Effector CD8-positive, alpha-beta T cell (primary cell): ENCODE data around the gene PTP4A1.

ENCODE experiments used
- DNase-seq: peaks from one replicate; lab custom pipeline; 2025; lab: John Stamatoyannopoulos, UW

Gene PTP4A1

DNA sequence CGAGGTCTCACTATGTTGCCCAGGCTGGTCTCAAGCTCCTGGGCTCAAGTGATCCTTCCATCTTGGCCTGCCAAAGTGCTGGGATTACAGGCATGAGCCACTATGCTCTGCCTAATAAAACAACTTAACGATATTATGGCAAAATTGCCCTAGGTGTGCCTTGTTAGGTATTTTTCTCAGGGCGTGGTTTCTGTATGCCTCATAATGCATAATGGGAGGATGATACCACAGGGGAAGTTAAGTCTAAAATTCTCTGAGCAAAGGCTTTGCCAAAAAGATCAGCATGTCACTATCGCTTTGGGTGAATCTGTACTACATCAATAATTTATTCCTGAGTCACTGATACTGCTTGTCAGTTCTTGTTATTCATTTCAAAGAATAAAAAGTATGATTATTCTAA, 15.9 kb upstream of the PTP4A1 start:
- DNase-seq: no peak

DNA sequence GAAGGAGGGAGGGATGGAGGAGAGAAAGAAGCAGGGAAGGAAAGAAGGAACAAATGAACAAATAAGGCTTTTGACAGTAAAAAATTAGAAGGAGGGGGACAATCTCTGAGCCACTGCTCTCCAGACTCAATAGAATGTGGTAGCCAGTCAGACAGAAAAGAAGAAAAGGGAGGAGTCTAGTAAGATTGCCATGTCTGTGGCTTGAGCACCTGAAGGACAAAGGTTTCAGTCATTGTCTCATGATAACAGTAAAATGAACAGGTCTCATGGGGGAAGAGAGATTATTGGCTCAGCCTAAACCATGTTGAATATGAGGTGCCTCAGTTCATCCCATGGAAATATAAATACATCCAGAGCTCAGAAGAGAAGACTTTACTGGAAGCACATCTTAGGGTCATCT, 14.0 kb upstream of the PTP4A1 start:
- DNase-seq: no peak

DNA sequence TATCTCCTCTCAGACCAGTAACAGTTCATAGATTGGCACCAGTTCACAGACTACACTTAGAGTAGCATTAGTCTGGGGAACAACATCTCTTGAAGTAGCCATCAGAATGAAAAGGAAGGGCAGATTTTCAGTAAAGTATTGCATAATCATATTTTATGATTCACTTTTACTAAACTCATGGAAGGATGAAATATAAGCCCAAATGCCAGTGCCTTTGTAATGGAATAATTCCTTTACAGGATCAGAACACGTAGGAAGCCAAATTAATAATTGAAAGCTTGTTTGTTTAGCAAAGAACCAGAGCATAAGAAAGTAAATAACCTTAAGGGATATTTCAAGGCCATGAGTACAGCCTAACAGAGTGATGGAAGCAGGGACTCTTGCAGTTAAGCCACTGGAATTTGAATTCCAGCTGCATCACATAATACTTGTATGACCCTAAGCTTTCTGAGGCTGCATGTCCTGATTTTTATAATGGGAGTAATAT, 11.4 kb upstream of the PTP4A1 start:
- no peak for DNase-seq

DNA sequence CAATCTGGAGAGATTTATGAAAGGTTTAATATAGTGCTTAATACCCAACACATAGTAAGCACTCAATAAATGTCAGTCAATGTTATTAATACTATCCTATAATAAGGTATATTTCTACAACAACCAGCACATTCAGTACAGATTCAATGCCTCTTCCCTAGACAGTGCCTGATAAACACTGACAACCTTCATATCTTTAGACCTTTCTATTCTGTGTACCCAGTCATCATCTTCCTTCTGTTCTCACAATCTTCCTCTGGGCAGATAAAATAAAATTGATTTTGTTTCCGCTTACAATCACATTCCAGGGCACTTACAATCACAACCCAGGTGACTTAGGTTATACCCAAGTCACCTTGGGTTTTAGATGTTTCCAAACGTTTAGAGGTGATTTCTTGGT, 11.0 kb upstream of the PTP4A1 start:
- no peak for DNase-seq

DNA sequence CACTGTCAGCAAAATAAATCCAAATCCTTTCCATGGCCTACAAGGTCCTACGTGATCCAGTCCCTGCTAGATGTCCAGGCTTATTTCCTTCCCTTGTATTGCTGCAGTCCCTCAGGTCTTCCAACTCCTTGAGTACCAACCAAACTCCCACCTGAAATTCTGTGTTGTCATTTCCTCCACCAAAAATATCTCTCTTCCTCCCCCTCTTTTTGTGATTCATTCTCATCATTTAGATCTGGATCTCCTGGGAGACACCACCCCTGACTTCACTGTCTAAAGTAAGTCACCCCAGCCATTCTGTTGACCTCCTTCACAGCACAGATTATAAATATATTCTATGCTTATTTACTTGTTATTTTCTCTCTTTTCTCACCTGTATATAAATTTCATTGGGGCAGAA, 9.0 kb upstream of the PTP4A1 start:
- DNase-seq: no peak

DNA sequence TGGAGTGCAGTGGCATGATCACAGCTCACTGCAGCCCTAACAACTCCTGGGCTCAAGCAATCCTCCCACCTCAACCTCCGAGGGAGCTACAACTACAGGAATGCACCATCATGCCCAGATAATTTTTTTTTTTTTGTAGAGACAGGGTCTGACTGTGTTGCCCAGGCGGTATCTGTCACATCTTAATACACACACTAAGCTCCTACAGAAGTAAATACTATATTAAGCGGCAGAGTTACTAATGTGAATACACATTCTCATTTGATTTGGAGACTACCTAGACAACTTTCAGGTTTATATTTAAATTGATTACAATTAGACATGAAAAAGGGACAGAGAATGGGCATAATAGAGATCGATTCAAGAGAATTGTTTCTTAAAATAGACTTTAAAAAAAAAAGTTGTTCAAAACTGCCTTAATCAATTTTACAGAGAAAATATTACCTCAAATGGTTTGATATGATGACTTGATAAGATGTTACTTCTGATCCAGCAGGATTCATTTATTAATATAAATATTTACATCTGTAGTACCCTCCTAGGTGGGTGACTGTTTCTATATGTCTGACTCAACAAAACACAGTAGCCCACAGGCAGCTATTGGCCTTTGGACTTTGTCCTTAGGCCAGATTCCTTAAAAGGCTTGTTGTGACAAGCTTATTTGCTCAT, 7.1 kb upstream of the PTP4A1 start:
- DNase-seq: no peak

DNA sequence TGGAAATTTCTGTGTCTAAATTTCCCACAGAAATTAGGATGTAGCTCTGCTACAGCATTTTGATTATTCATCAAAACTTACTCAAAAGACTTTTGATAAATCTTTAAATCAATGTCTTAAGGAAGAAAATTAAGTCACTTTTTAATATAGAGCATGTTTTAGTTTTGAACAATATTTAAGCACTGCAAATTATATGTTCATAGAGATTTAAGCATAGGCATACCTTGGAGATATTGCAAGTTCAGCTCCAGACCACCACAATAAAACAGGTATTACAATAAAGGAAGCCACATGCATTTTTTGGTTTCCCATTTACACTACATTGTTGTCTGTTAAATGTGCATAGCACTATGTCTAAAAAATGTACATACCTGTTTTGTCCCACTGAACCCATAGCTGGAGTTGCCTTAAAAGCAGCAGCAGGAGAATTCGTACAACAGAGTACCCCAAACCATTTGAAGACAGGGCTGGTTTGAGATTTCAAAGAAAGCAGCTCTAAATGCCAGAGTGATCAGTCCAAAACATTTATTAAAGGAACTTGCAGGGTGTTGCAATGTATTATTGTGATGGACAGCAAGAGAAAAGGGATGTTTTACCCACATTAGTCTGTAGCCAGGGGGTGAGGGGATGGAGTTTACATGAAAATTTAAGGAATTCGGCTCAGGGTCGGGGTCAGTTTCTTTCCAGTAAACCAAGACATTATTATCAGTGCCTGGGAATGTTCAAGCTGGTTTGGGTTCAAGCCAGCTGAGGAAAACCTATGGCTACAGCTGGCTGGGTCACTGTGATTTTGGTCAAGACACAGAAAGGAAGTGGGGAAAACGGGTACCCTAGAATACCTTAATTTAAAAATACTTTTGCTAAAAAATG, 6.3 kb upstream of the PTP4A1 start:
- no peak for DNase-seq

DNA sequence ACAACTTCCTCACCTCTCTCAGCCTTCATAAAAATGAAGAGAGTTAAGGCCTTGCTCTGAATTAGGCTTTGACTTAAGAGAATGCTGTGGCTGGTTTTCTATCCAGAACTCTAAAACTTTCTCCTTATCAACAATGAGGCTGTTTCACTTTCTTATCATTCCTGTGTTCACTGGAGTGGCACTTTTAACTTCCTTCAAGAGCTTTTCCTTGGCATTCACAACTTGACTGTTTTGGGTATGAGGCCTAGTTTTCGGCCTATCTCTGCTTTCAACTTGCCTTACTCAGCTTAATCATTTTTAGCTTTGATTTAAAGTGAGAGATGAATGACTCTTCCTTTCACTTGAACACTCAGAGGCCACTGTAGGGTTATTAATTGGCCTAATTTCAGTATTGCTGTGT, 4.3 kb upstream of the PTP4A1 start:
- no peak for DNase-seq

DNA sequence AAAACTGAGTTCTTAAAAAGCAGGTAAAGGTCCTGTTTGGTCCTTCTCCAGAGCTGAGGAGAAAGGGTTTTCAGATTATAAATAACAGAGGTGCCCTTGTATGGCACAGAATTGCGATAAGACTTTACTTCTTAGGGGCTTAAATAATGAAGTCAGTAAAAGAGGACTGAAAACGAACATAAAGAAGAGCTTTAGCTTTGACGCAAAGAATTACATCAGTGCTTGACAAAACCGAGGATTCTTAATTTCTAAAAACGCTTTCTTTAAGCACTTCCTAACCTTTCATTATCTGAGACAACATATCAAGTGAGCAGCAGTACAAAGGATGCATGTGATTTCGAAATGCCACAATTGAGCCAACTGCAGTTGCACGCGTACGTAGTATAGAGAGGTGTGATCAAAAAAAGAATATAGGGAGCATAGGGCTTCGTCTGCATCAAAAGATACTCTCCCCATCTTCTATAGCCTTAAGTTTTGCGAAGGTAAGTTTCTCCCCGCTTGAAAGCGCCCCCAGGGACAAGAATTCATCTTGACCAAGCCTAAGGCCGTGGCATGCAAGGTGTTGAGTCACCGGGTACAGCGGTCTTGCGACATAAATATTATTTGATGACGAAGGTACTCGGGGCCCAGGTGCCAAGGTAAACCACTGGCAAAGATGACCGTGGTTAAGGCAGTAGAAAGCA, 778 bp upstream of the PTP4A1 start:
- DNase-seq: peak; percentile 45

DNA sequence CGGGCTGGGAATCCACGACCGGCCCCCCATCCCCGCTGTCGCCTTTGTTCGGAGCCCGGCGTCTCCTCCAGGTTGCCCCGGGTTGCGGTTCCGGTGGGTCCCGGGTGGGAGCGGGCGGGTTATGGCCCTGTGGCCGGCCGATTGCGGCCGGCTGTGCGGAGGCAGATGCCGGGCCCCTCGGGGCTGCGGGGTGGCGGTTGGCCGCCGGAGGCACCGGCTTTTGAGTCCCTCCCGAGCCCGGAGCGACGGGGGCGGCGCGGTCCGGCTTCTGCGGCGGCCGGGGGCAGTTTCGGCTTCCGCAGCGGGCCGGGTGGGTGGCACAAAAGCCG, 431 bp downstream of the PTP4A1 start:
- DNase-seq: no peak

DNA sequence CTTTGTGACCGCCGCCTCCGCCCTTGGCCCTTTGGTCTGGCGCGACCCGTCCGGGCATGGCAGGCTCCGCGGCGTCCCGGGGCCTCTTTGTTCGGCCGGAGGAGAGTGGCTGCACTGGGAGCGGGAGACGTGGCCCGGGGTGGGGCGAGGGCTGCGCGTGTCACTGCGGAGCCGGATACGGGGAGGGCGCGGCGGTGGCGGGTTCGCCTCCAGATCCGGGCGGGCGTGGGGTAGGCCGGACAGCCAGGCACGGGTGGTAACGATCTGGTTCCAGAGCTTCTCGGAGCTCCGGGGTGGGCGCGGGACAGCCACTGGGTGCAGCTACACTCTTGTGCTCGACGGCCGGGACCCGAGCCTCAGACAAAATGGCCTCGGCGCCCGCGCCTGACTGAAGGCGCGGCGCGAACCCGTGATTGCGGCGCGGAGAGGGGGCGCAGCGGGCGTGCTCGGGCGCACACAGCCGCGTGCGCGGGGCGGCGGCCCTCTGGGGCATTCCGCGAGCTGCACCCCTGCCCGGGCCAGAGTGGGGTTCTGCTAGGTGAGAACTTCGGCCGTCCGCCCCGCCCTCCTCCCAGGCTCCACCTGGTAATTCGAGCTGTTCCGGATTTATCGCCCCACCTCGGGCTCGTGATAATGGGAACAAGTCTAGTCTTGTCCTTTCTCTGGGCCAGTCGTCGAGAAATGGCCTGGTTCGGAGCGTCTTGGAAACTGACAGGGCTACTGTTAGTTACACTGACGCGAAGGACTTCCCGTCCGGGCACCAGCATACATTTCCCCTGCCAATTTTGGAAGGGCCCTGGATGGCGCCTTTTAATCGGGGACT, 1.0 kb downstream of the PTP4A1 start:
- peak; percentile 53 for DNase-seq

DNA sequence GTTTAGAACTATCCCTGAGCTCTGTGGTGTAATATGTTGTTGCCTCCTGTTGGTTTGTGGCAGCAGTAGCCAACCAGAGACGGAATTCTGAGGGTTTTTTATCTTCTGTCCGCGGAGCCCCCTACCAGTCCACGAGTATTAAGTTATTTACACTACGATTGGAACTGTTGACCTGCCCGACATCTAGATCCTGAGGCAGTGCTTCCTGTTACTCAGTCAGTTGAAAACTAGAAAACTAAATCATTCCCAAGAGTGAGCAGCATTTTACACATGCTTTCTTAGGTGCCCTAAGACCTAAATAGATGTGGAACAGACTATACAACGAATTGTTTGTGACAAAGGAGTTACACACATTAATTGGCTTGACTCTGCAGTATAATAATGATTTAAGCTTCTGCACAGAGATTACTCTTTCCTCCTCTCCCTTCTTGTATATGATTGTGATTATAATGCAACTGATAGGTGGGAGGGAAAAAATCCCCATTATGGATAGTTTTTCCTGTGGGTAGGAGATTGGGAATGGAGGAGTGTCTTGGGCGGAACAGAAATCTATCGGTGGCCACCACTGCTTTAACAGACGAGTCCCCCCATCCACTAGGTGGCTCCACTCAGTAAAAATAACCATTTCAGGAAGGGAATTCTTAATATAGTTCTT, 1.7 kb downstream of the PTP4A1 start:
- peak; percentile 9 for DNase-seq

DNA sequence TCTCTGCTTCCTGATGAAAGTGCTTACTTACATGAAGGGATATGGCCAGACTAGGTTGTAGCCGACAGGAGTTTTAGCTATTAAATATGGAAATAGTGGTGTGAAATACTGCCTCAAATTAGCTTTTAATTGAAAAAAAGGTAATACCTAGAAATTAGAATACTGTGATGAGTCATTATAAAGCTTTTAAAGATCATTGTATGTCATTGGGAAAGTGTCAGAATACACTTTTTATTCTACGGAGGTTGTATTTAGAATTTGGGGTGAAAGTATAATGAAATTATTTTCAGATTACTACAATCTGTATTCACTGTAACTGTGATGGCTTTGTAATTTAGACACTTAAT, 2.2 kb downstream of the PTP4A1 start:
- no peak for DNase-seq

DNA sequence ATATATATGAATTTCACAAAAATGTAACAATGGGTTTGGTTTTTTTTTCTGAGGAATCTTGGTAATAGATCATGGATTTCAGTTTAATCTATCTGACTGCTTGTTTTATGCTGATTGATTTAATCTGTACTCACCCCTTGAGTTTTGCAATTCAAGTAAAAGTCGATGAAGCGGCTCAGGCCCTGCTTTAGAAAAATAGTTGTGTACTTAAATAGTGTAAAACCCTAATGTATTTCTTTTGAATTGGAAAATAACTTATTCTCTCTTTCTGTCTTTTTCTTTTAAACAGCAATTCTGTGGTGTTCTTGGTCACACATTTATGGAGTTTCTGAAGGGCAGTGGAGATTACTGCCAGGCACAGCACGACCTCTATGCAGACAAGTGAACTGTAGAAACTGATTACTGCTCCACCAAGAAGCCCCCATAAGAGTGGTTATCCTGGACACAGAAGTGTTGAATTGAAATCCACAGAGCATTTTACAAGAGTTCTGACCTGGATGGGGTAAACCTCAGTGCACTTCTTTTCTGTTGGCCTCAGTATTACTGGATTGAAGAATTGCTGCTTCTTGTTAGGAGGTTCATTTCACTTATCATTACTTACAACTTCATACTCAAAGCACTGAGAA, 4.0 kb downstream of the PTP4A1 start:
- DNase-seq: no peak

DNA sequence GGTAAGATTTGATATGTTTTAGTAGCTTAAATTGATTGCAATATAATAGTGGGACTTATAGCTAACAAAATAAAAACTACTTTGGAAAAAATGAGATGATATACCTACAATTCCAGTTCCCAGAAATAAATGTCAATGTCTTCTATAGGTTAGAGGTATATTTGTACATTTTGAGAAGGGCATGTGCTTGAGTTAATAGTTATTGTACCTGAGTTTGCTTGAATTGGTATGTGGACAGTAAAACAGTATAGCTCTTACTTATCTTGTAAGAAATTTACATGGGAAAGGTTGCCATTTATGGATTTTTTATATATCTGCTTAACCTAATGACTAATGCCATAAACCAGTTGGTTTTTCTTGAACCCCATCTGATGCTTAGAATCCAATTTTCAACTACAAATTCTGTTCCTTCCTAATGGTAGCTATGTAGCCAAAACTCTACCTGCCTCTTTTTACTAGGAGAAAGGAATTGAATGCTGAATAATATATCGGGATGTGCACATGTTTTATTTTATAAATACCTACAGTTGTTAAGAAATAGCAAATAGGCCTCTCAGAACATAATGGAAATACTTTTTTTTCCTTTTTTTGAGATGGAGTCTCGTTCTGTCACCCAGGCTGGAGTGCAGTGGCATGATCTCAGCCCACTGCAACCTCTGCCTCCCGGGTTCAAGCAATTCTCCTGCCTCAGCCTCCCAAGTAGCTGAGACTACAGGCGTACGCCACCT, 4.9 kb downstream of the PTP4A1 start:
- no peak for DNase-seq

DNA sequence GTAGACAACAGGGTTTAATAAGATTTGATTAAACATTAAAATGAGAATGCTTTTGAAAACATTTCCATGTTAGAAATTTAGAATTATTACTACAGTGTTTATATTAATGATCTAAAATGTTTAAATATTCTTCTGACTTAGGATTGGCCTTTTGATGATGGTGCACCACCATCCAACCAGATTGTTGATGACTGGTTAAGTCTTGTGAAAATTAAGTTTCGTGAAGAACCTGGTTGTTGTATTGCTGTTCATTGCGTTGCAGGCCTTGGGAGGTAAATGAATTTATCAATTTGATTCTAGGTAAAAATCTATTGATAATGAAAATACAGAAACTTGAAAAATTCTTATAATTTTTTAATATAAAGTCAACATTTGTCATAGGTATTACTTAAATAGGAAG, 6.5 kb downstream of the PTP4A1 start:
- DNase-seq: no peak

DNA sequence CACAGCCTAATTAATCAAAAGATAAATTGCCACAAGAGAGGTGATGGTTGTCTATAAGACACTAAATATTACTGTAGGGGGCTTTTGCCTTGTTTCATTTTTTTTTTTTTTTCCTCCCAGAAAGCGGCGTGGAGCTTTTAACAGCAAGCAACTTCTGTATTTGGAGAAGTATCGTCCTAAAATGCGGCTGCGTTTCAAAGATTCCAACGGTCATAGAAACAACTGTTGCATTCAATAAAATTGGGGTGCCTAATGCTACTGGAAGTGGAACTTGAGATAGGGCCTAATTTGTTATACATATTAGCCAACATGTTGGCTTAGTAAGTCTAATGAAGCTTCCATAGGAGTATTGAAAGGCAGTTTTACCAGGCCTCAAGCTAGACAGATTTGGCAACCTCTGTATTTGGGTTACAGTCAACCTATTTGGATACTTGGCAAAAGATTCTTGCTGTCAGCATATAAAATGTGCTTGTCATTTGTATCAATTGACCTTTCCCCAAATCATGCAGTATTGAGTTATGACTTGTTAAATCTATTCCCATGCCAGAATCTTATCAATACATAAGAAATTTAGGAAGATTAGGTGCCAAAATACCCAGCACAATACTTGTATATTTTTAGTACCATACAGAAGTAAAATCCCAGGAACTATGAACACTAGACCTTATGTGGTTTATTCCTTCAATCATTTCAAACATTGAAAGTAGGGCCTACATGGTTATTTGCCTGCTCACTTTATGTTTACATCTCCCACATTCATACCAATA, 7.8 kb downstream of the PTP4A1 start:
- DNase-seq: no peak

DNA sequence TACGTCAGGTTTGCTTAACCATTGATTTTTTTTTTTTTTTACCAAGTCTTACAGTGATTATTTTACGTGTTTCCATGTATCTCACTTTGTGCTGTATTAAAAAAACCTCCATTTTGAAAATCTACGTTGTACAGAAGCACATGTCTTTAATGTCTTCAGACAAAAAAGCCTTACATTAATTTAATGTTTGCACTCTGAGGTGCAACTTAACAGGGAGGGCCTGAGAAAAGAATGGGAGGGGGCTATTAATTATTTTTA, 8.4 kb downstream of the PTP4A1 start:
- no peak for DNase-seq

DNA sequence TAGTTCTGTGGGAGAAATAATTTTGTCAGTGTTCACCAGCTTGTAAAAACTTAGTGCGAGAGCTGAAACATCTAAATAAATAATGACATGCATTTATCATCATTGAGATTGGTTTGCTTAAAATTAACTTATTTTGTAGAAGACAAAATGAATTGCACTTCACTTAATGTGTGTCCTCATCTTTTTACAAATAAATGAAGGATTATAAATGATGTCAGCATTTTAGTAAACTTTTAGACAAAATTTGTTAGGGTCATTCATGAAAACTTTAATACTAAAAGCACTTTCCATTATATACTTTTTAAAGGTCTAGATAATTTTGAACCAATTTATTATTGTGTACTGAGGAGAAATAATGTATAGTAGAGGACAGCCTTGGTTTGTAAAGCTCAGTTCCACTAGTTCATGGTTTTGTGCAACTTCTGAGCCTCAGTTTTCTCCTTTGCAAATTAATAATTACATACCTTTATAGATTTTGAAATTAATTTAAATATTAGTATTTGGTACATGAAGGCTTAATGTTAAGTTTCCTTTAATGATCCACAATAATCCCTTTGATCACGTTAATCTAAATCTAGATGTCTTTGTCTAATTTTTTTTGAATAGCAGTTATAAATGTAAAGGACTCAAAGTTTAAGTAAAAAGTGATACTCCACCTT, 9.2 kb downstream of the PTP4A1 start:
- no peak for DNase-seq
